HG03558 (cell line): ENCODE results near the gene DAB2.

Source experiments
- ATAC-seq: cut with Tn5 transposase; IDR thresholded peaks from one replicate; pipeline ENCODE4 v1.9.1; 2021; ENCODE audit warnings: moderate number of reproducible peaks; ENCODE audit not compliant: unreplicated experiment; ENCODE audit errors: extremely low read depth

DAB2 gene

GRCh38 chr5:39424736-39425637 is at the start of gene DAB2:
DAB2 (minus strand) TSS chr5:39424980; CDS start chr5:39394320, 30,660 bp downstream.
- ATAC-seq = no peak

DNA sequence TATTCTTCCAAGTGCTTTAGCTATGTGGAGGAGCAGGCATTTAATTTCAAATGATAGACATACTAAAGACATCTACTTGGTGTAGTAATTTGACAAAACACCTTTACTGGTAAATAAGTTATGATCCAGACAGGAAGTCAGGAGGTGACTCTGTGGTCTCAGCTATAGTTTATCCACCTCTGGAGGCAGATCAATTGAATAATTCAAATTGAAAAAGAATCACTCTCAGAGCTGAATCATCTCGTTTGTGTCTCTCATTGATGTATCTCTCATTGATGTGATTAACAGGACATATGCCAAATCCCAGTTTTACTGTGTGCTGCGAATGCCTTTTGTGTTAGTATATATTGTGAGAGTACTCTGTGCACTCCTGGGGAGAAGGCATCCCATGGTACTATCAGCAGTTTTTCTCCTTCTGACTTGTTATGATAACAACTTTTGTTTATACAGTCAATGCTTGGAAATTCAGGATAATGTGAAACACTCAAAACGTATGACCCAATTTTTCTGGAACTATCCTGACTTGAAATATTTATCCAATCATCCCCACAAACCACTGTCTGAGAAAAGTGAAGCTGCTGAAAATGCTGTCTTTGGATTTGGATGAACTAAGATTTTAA is 48.5 kb upstream of the DAB2 start:
- no peak for ATAC-seq

DNA sequence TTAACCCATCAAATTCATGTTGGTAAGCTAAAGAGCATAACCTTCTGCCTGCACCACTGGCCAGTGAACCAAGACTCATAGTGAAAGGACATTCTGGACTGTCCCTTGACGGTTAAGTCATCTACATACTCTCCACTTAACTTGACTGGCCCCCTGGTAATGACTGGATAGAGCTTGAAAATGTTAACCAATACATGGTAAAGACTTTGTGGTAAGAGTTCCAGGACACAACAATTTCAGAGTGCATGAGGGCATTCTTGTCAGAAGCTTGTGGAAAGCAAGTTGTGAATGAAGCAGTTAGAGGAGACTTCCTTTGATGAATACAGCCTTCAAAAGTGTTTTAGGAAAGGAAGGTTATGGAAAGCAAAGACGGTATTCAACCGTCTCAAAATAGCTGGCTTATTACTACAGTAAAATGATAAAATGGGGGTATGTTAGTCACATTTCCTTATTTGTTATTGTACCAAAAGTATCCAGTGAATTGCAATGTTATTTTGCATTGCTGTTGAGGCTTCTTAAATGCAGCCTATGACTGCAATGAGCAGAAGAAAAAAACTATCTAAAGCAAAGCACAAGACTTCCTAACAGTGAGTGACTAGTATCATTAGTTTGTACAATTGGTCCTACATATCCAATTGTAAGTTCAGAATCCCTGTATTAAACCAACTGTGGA is 47.2 kb upstream of the DAB2 start:
- ATAC-seq = no peak

DNA sequence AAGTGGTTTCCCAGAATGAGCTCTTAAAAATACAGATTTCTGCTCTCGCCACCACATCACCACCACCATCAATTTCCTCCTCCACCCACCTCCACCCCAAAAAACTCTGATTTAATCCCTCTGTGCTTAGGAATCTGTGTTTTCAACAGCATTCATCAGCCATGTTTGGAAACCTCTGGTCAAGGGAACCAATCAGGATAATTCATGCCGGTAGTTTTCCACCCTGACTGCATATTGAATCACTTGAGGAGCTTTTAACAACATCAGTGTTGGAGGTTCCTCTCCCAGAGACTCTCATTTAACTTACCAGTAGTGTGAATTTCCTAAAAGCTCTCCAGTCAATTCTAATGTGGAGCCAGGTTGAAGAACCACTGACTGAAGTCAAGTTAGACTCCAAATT is 46.0 kb upstream of the DAB2 start:
- ATAC-seq = no peak

DNA sequence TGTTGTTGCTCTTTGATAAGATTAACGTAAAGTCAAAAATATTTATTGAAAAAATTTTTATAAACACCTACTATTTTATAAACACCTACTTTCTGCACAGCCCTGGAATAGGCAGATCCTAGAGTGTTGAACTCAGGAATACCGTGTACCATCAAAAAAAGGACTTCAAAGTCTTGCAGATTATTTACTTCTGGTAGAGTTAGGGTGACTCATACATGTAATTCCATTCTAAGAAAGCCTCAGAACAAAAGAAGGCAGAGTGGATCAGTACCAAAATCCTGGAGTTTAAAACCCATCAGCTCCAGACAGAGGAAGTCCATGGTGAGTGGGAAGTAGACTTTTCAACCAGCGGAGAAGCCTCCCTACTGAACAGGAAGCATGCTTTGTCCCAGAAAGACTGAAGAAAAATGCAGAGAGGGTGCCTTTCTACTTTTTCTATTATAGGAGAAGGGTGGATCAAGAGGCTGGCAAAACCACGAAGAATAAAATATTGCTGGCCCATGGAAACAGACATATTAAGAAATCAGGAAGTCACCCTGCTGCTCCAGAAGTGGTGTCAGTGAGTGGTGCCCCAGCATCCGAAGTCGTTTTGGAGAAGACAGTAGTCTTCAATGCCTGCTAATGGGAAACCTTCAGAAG is 45.1 kb upstream of the DAB2 start:
- ATAC-seq = no peak

- no peak for ATAC-seq
These were observed 44.4 kb upstream of the DAB2 start for GRCh38 chr5:39469176-39469575.

- ATAC-seq = no peak
These were observed 42.1 kb upstream of the DAB2 start for GRCh38 chr5:39466846-39467245.

DNA sequence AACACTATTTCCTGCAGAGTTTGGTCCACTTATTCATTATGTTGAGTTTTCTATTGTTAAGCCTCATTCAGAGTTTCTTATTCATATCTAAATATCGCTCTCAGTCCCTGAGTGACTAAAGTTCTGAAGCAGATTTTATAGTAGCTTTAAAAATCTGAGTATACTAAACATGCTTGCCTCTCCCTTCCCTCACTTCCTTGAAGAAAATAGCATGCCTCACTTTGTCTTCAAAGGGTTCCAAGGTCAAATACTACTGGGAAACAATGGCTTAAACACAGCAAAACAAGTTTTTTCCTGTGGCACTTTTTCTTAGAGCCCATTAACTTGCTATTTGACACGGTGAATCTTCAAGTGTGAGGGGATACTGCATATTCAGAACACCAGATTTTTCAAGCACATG is 41.1 kb upstream of the DAB2 start:
- no peak for ATAC-seq

GRCh38 chr5:39465097-39465496 is 40.3 kb upstream of the DAB2 start:
- ATAC-seq = no peak

DNA sequence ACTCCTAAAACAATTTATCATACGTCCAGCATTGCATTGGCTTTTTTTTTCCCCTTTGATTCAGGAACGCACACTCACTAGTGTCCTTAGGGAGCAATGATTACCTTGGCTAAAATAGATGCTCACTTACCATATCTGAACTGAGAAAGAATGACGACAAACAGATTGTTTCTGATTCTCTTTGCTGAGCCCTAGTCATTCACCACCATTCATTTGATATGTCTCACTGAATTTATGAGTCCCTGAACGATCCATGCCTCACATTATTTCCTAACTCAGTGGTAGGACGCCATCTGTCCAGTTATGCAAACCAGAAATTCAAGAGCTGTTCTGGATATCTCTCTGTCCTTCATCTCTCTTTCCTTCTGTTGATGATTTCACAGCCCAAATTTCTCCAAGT is 39.3 kb upstream of the DAB2 start:
- ATAC-seq = no peak

DNA sequence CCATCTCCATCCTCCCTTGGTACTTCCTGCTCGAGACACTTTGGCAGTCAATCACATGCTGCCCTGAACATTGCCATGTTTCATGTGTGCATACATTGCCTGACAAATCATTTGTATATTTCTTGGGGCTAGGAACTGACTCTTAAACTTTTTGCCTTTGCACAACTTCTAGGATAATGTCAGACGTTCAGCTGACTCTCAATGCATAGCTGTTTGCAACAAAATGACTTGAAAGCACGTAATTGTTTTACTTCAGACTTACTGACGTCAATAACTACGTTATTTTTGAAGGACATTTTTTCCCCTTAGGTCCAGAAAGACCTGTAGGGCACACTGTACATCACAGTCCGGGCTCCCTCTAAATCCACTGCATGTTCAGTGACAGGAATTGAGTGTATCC is 37.4 kb upstream of the DAB2 start:
- ATAC-seq = no peak

DNA sequence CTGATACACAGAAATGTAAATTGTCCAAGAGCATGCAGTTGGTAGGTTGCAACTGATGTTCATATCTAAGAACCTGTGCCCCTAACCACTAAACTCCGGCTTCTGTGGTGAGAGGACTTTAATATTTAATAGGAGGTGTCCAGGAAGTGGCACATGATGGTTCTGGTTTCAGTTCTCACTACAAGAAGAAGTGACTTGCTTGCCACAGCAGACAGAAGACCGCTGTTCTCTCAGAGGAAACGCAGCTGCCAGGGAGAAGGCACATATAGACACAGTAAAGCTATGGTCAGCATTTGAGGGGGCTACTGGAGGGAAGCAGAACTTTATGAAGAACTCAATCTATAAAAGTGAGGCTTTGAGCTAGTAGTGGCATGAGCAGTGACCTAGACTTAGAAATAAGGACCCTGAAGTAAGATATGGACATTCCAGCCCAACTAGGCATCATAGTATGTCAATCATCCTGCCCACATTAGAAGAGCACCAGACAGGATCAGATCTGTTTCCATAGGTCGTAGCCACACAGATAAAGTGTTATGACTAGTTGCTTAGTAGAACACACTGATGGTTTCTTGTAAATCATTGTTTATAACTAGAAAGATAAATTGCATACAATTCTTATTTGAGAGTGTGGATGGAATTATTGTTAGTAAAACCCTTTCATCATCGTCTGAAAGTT is 36.4 kb upstream of the DAB2 start:
- peak; percentile 84 for ATAC-seq

- ATAC-seq = no peak
These were observed 35.1 kb upstream of the DAB2 start for GRCh38 chr5:39459907-39460306.

GRCh38 chr5:39459071-39459470 is 34.3 kb upstream of the DAB2 start:
- no peak for ATAC-seq

DNA sequence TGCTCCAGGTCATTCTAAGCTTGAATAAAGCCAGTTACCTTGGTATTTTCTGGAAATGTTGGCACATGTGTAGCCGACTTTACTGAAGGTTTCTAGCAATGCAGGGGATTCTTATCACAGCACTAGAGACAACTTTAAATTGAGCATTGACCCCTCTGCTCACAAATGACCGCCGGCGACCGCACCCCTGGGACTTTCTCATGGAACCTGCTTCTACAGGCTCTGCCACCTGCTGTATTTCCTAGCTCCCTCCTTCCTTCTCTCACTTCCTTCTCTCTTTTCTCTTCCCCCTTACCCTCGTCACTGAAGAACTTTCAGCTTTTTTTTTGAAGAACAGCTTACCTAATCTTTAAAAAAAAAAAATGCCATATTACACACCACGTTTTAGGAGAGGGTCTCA is 30.9 kb upstream of the DAB2 start:
- no peak for ATAC-seq

- no peak for ATAC-seq
These were observed 28.8 kb upstream of the DAB2 start for GRCh38 chr5:39453606-39454005.

DNA sequence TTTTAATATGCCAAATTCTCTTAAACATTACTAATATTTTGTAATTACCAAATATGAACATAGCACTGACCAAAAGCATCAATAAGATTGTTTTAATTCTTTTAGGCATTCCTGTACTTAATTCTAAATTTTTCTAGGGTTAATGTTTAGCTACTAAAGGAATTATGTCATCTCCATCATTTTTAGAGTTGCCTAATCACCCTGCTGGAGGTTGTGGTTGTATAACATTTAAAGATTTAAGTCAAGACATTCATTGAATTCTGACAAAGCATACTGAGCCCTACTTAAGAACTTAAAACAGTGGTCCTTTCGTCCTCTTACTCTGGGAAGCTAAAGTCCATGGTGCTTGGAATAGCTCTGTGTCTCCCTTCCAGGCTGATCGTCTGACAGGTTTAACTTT is 28.1 kb upstream of the DAB2 start:
- no peak for ATAC-seq

GRCh38 chr5:39451276-39451941 is 26.6 kb upstream of the DAB2 start:
- ATAC-seq = no peak

DNA sequence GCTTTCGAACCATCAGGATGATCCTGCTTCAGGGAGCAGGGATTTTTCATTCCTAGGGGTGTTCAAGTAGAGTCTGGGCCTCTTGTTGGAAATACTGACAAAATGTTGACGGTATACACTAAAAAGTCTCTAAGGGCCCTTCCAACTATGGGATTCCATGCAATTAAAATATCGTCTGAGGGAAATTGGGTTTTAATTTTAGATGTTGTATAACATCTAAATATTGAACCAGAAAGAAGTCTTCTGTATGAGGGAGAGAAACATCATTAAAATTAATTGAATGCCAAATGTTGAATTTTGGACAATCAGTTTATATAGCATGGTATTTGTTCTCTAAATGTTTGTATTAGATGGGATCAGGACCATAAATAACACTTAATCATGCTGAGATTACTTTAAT is 25.7 kb upstream of the DAB2 start:
- no peak for ATAC-seq

- ATAC-seq = no peak
These were observed 24.8 kb upstream of the DAB2 start for GRCh38 chr5:39449591-39449990.
